Stomach (tissue), 9 donors: ENCODE data around the gene RGS12. TPM values are rescaled to one million over a fixed set of nuclear protein-coding genes. Genes with fewer than 3 reads are reported as not detected.

Experiments used
- DNase-seq, 2 donors: peaks; one replicate each; pipeline versions ENCODE4 v3.0.0 to v3.0.0-alpha.2; 2013 to 2019
- H3K27ac ChIP-seq, 5 donors: fragments of 200-600 bp in 4 of 5; sonication (generic) in 4 of 5; one replicate each; pipeline ENCODE4 v1.5.1; 2013 to 2019; ENCODE audit warnings: mild to moderate bottlenecking in 1 of 5, moderate library complexity in 1 of 5
- H3K27me3 ChIP-seq, 3 donors: fragments of 200-600 bp; sonication (generic); one replicate each; pipeline ENCODE4 v1.5.1; 2017 to 2019; ENCODE audit warnings: mixed run types in 1 of 3
- H3K36me3 ChIP-seq, 4 donors: fragments of 200-600 bp; sonication (generic); 1 replicate in 3 of 4; 2 replicates in 1 of 4; pipeline ENCODE4 v1.5.1; 2016 to 2019
- H3K4me1 ChIP-seq, 4 donors: fragments of 200-600 bp; sonication (generic); one replicate each; pipeline ENCODE4 v1.5.1; 2016 to 2019
- H3K4me3 ChIP-seq, 4 donors: fragments of 200-600 bp; sonication (generic) in 3 of 4; one replicate each; pipeline ENCODE4 v1.5.1; 2016 to 2019; ENCODE audit warnings: mild to moderate bottlenecking in 1 of 4
- H3K9me3 ChIP-seq, 4 donors: fragments of 200-600 bp; sonication (generic); one replicate each; pipeline ENCODE4 v1.5.1; 2016 to 2019
- EP300 ChIP-seq: sonication (generic); formaldehyde crosslinking; IDR thresholded peaks from one replicate; pipeline ENCODE4 v1.6.1; 2017; ENCODE audit warnings: antibody characterized with exemption
- POLR2A ChIP-seq, 4 donors: fragments of 450-650 bp; IDR thresholded peaks; one replicate each; pipeline ENCODE4 v1.6.1; 2016; ENCODE audit warnings: antibody characterized with exemption in 4 of 4, control low read depth in 2 of 4, mild to moderate bottlenecking in 1 of 4, moderate library complexity in 1 of 4
- POLR2AphosphoS5 ChIP-seq, 3 donors: sonication (generic); formaldehyde crosslinking; IDR thresholded peaks; one replicate each; pipeline ENCODE4 v1.6.1; 2016; ENCODE audit warnings: antibody characterized with exemption in 3 of 3
- WGBS, 5 donors: extraction: QIAGEN DNeasy Blood & Tissue Kit in 3 of 5; methylation state at CpG; one replicate each; pipeline versions ENCODE4 v1.1.5 to v1.1.7; 2013 to 2018; 5-methylcytosine and 5-hydroxymethylcytosine counted together
- intact Hi-C: fragments of 100-400 bp; cut with DNase I; formaldehyde crosslinking; loops from one replicate; pipeline ENCODE4 v1.15.1; 2023; ENCODE audit warnings: low total_unique reads
- polyA plus RNA-seq, 3 donors: library from polyadenylated mRNA; stranded (reverse); fragments of 200-250 nt; gene quantifications; one replicate each; pipeline ENCODE4 v1.2.3, GENCODE V29; 2013
- total RNA-seq, 5 donors: library from RNA; depleted of rRNA; stranded (reverse); fragments of >200 nt; gene quantifications; one replicate each; pipeline versions ENCODE4 v1.1.0 to v1.2.3, GENCODE V29; 2014 to 2016
- TF ChIP-seq, protein P1 (sequence below), 7 experiments: fragments of 450-650 bp in 4 of 7; fragments of 200-600 bp in 3 of 7; sonication (generic) in 3 of 7; IDR thresholded peaks; one replicate each; pipeline ENCODE4 v1.5.1; 2016 to 2019; ENCODE audit warnings: antibody characterized with exemption in 7 of 7, control low read depth in 2 of 7, mild to moderate bottlenecking in 1 of 7
- donor health status: healthy with polysubstance abuse.
- donor health status: Bipolar disorder and iron deficiency.
- donor health status: healthy.

The RGS12 gene
- total and polyA plus RNA-seq, 8 donors: 3.5 to 51.8 (median 19.7) TPM

DNA sequence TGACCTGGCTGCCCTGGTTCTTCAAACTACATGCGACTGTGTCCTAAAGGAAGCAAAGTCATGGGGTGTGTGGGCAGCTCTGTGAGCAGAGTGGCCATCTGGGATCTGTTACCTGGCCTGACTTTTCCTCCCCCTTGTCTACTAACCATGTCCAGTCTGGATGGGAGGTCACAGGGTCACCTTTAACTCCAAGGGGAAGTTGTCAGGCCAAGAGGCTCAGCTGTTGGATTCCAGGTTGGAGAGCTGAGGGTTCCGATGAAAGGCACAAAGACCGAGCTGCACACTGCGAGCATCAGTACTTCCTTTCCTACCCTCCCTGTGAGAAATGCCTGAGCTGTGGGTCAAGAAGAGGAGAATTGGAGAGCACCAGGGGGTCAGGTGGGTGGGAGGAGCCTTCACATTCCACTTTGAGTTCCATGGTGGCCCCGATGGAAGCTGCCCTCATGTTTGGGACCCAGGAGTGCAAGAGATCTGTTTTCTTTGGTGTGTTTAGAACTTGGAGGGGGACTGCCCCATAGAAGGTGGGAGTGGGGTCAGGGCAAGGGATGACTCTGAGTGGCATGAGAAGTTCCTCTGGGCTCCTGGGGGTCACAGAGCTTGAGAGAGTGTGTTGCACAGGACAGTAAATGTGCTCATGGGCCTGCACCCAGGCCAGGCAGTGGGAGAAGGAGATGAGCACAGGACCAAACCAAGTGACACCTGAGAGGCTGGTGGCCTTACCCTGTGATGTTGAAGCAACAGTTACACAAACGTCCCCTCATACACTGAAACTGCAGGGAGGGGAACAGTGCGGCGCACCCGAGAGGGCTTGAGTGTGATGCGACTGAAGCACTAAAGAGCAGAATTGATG, 36.2 kb downstream of the RGS12 start:
- no peaks in the 10 kb centered on the region for H3K9me3 ChIP-seq

DNA sequence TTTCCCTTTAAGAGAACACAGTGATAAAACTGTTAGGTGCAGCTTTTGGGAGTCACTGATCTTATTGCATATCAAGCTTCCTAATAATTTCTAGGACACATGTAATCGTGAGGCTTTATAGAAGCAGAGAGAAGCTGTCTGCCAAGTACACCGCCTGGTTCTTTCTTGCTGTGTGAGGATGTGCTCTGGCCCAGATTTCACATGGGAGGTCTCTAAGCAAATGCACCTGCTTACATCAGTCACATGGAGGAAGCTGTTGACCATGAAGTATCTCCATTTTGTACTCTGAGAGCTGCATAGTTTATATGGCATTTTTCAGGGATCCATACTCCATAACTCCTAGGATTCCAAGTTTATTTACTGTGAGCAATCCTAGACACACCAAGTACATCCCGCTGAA, 37.1 kb downstream of the RGS12 start:
- DNase-seq: no peak
- no peak for TF ChIP-seq POLR2AphosphoS5 (IDR thresholded peaks at IDR 0.05)
- no peak for TF ChIP-seq EP300
- TF ChIP-seq, protein P1, sequence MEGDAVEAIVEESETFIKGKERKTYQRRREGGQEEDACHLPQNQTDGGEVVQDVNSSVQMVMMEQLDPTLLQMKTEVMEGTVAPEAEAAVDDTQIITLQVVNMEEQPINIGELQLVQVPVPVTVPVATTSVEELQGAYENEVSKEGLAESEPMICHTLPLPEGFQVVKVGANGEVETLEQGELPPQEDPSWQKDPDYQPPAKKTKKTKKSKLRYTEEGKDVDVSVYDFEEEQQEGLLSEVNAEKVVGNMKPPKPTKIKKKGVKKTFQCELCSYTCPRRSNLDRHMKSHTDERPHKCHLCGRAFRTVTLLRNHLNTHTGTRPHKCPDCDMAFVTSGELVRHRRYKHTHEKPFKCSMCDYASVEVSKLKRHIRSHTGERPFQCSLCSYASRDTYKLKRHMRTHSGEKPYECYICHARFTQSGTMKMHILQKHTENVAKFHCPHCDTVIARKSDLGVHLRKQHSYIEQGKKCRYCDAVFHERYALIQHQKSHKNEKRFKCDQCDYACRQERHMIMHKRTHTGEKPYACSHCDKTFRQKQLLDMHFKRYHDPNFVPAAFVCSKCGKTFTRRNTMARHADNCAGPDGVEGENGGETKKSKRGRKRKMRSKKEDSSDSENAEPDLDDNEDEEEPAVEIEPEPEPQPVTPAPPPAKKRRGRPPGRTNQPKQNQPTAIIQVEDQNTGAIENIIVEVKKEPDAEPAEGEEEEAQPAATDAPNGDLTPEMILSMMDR (IDR thresholded peaks at IDR 0.05): no peak
- TF ChIP-seq POLR2A (IDR thresholded peaks at IDR 0.05): no peak
- H3K27ac ChIP-seq: no peak overlapping the region
- no peaks in the 10 kb centered on the region for H3K27me3 ChIP-seq
- no peak overlapping the region for H3K4me3 ChIP-seq
- WGBS, 5 donors: 79 to 91% (median 84%) methylated on average over 3 of the region's 3 CpGs
- H3K36me3 ChIP-seq: no peaks in the 10 kb centered on the region
- no peaks in the 10 kb centered on the region for H3K4me1 ChIP-seq
- H3K9me3 ChIP-seq: no peaks in the 10 kb centered on the region
- intact Hi-C loops: no loop called here

More for the DNA sequence above, 36.2 kb downstream of the RGS12 start:
- peak in 1 of 2 donors; percentile 14 for DNase-seq
- intact Hi-C loops: no loop called here
- Histone ChIP-seq H3K27ac (no peak overlapping the region), H3K36me3 (no peaks in the 10 kb centered on the region), H3K27me3 (no peaks in the 10 kb centered on the region), H3K4me1 (no peaks in the 10 kb centered on the region), H3K4me3 (no peak overlapping the region)
- TF ChIP-seq POLR2A (IDR thresholded peaks at IDR 0.05) (no peak), EP300 (no peak), POLR2AphosphoS5 (IDR thresholded peaks at IDR 0.05) (no peak)
- TF ChIP-seq, protein P1 (IDR thresholded peaks at IDR 0.05): no peak
- WGBS, 5 donors: 92 to 95% (median 93%) methylated on average over 10 of the region's 10 CpGs

DNA sequence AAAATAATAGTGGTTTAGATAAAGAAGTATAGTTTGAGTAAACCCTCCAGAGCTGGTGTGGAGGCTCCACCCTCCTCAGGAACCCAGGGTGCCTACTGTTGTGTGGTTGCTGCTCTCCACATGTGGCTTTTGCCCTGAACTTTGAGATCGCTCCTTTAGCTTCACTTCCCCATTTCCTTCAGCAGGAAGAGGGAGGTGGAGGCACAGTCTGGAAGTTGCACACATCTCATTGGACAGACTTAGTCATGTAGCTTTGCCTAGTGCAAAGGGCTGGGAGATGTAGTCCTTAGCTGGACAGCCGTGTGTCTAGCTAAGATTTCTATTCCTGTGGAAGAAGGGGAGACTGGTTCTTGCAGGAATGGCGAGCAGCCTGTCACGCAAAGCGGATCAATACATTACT, 37.9 kb downstream of the RGS12 start:
- intact Hi-C loops: no loop called here
- TF ChIP-seq, protein P1 (IDR thresholded peaks at IDR 0.05): no peak
- no peak for TF ChIP-seq POLR2AphosphoS5 (IDR thresholded peaks at IDR 0.05)
- TF ChIP-seq POLR2A (IDR thresholded peaks at IDR 0.05): no peak
- no peak for TF ChIP-seq EP300
- H3K4me1 ChIP-seq: no peaks in the 10 kb centered on the region
- no peak overlapping the region for H3K4me3 ChIP-seq
- no peaks in the 10 kb centered on the region for H3K9me3 ChIP-seq
- no peaks in the 10 kb centered on the region for H3K36me3 ChIP-seq
- no peak overlapping the region for H3K27ac ChIP-seq
- 85 to 91% (median 89%) methylated on average over 5 of the region's 5 CpGs for WGBS, 5 donors
- no peaks in the 10 kb centered on the region for H3K27me3 ChIP-seq
- DNase-seq: peak in 1 of 2 donors; percentile 11

DNA sequence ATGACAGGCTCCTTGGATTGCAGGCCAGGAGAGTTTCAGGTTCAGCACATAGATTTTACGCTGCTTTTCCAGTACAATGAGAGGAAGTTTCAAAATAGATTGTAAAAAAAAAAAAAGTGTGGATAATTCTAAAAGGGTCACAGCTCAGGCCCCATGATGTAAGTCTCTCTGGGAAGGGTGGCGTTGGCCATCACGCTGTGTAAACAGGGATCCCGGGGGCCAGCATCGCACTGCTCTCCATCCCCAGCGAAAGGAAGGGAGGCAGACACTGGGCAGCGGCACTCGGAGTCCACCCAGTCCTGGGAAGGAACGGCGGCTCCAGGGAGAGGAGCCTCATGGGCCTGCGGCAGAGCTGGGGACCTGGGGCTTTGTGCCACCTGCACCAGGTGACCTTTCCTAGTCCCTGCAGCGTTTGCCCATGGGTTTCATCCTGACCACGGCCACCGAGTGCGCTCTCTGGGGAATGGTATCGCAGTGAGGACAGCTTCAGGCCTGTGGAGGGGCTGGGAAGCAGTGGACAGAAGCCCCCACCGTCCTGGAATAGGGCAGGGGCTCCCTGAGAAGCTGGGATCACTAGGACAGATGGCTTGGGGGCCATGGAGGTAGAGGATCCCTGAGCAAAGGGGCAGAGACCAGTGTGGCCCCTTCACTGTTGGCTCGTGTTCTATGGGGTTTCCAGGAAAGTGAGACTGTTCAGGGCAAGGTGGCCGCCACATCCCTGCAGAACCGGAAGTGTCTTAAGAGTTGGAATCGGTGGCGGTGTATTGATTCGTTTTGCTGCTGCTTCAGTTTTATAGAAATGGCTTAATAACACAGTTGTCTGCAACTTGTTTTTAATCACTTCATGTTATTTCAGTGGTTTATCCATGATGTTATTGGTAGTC, 38.9 kb downstream of the RGS12 start:
- 74 to 88% (median 84%) methylated on average over 23 of the region's 23 CpGs for WGBS, 5 donors
- intact Hi-C loops: no loop called here
- no peak overlapping the region for H3K4me3 ChIP-seq
- H3K27ac ChIP-seq: peak overlapping the region in 4 of 5 donors; percentile 22 to 62 (median 34)
- no peaks in the 10 kb centered on the region for H3K36me3 ChIP-seq
- no peak for DNase-seq
- no peaks in the 10 kb centered on the region for H3K27me3 ChIP-seq
- TF ChIP-seq, protein P1 (IDR thresholded peaks at IDR 0.05): no peak
- TF ChIP-seq EP300: no peak
- TF ChIP-seq POLR2AphosphoS5 (IDR thresholded peaks at IDR 0.05): no peak
- TF ChIP-seq POLR2A (IDR thresholded peaks at IDR 0.05): no peak
- H3K9me3 ChIP-seq: no peaks in the 10 kb centered on the region
- H3K4me1 ChIP-seq: no peaks in the 10 kb centered on the region
